Heart right ventricle (tissue), 16 donors: ENCODE measurements around the gene CLDN24. TPM values are rescaled to one million over a fixed set of nuclear protein-coding genes. Genes with fewer than 3 reads are reported as not detected.

Experiments
- ATAC-seq, 8 donors: fragments of 200-7000 bp; cut with Tn5 transposase; one replicate each; pipeline ENCODE4 v1.9.1; 2020; ENCODE audit warnings: mild to moderate bottlenecking in 8 of 8, moderate library complexity in 8 of 8, moderate number of reproducible peaks in 1 of 8
- DNase-seq, 2 donors: peaks; one replicate each; pipeline ENCODE4 v3.0.0-alpha.2; 2020
- H3K27ac ChIP-seq, 10 donors: fragments of 200-600 bp; sonication (generic) in 2 of 10; one replicate each; pipeline versions ENCODE4 v1.5.0 to v1.8.0; 2020 to 2022; ENCODE audit warnings: mild to moderate bottlenecking in 3 of 10
- H3K27me3 ChIP-seq, 7 donors: fragments of 200-600 bp; one replicate each; pipeline ENCODE4 v1.8.0; 2021 to 2022; ENCODE audit warnings: mild to moderate bottlenecking in 2 of 7
- H3K36me3 ChIP-seq, 9 donors: fragments of 200-600 bp; sonication (generic) in 1 of 9; one replicate each; pipeline versions ENCODE4 v1.5.0 to v1.8.0; 2020 to 2022; ENCODE audit warnings: mild to moderate bottlenecking in 2 of 9
- H3K4me1 ChIP-seq, 9 donors: fragments of 200-600 bp; sonication (generic) in 1 of 9; one replicate each; pipeline versions ENCODE4 v1.5.0 to v1.8.0; 2020 to 2022; ENCODE audit warnings: mild to moderate bottlenecking in 4 of 9
- H3K4me3 ChIP-seq, 10 donors: fragments of 200-600 bp; sonication (generic) in 2 of 10; one replicate each; pipeline versions ENCODE4 v1.5.0 to v1.8.0; 2020 to 2022; ENCODE audit warnings: mild to moderate bottlenecking in 7 of 10, moderate library complexity in 2 of 10
- H3K9me3 ChIP-seq, 11 donors: fragments of 200-600 bp in 10 of 11; sonication (generic) in 2 of 11; one replicate each; pipeline versions ENCODE4 v1.5.0 to v1.8.0; 2013 to 2022; ENCODE audit warnings: mild to moderate bottlenecking in 2 of 11, control low read depth in 1 of 11, moderate library complexity in 1 of 11
- CTCF ChIP-seq, 9 donors: fragments of 200-600 bp; sonication (generic) in 2 of 9; IDR thresholded peaks; one replicate each; pipeline versions ENCODE4 v1.5.0 to v1.8.0; 2021 to 2022; ENCODE audit warnings: antibody characterized with exemption in 9 of 9, mild to moderate bottlenecking in 5 of 9, moderate library complexity in 1 of 9
- WGBS, 2 donors: extraction: QIAGEN DNeasy Blood & Tissue Kit; methylation state at CpG; one replicate each; pipeline ENCODE4 v1.1.7; 2013; ENCODE audit warnings: inconsistent platforms in 1 of 2; 5-methylcytosine and 5-hydroxymethylcytosine counted together
- intact Hi-C, 10 donors: fragments of 100-400 bp; cut with DNase I; formaldehyde crosslinking; loops; one replicate each; pipeline versions ENCODE4 v1.11.1 to v1.14.2; 2022
- long read RNA-seq, 3 donors: library from polyadenylated mRNA; unstranded; transcript quantifications; one replicate each; pipeline ENCODE4 v2.0.0, GENCODE V29; 2020 to 2021
- polyA plus RNA-seq, 2 donors: library from polyadenylated mRNA; stranded (reverse); fragments of 200-250 nt; gene quantifications; one replicate each; pipeline ENCODE4 v1.2.3, GENCODE V29; 2013
- total RNA-seq, 10 donors: library from RNA; stranded (reverse); fragmentation: NEBNext Ultra II Directional in 3 of 10; extraction: Animal tissue kit (Norgen Biotek cat#: 25700) in 3 of 10; gene quantifications; one replicate each; pipeline versions ENCODE4 v1.2.1 to v1.2.4, GENCODE V29; 2021 to 2023
- donor health status: Arrhythmogenic right ventricular cardiomyopathy.
- donor health status: ischemic (EF 13 %, LVEDD 7.1; RV severe dilation, severe dysfunction).
- donor health status: healthy with polysubstance abuse.
- donor health status: DM: no; HTN: yes; CAD: no.
- donor health status: DM: no; HTN: no; CAD: no.
- donor health status: ischemic (EF 25% LVEDD 6.9; RV normal size, moderate dysfunction).
- donor health status: ischemic (EF 25% LVEDD 5.7; RV mildly dilated, moderate dysfunction).
- donor health status: healthy.
- donor health status: DM: yes; HTN: yes; CAD: no.
- donor health status: Ischemic cardiomyopathy.
- donor health status: ischemic (EF 35%, LVEDD 5.7; RV mildly dilated, moderate dysfunction).
- donor health status: nonischemic (EF 11% LVEDD 7.7; RV severe dilation, severe dysfunction).
- donor health status: DM: yes; HTN: yes; CAD: no.
- donor health status: PGD.
- donor health status: ischemic (EF 29% LVEDD 5.4; RV normal size, mild dysfunction).
- donor health status: nonischemic (EF 23%, LVEDD 6.1; RV moderate dilation, normal function).

CLDN24 gene
- total RNA-seq (not detected), polyA plus RNA-seq (not detected)
- long read RNA-seq, donor 1, result 0 reads
- long read RNA-seq, donor 2, result 0 reads
- long read RNA-seq, donor 3, result 0 reads

- TF ChIP-seq CTCF (IDR thresholded peaks at IDR 0.05), result no peak
- Histone ChIP-seq H3K36me3 (peaks cover 0 to 28% (median 0%) of the 10 kb centered on the region in 9 donors), H3K9me3 (no peaks in the 10 kb centered on the region), H3K27ac (no peak within 1 kb of the TSS), H3K4me3 (no peak within 1 kb of the TSS), H3K27me3 (no peaks in the 10 kb centered on the region), H3K4me1 (no peaks in the 10 kb centered on the region)
- ATAC-seq (no peak), DNase-seq (no peak)
- intact Hi-C loops, result no loop called here
- WGBS, 2 donors, result 95 to 96% methylated on average over 5 of the region's 5 CpGs
Measured at GRCh38 chr4:183322326-183322725, at the start of gene CLDN24. CLDN24 (minus strand) TSS chr4:183322426; CDS start chr4:183322426, 0 bp downstream.

- Histone ChIP-seq H3K4me1 (no peaks in the 10 kb centered on the region), H3K27ac (no peak overlapping the region), H3K9me3 (peaks cover 0 to 13% (median 0%) of the 10 kb centered on the region in 11 donors), H3K4me3 (no peak overlapping the region), H3K36me3 (no peaks in the 10 kb centered on the region), H3K27me3 (no peaks in the 10 kb centered on the region)
- WGBS, 2 donors, result 71 to 74% methylated on average over 12 of the region's 12 CpGs
- ATAC-seq (no peak), DNase-seq (no peak)
- TF ChIP-seq CTCF (IDR thresholded peaks at IDR 0.05), result no peak
- intact Hi-C loops, result no loop called here
Measured at GRCh38 chr4:183370786-183371185, 48.6 kb upstream of the CLDN24 start.

- no peak for DNase-seq
- peaks cover 0 to 13% (median 0%) of the 10 kb centered on the region in 11 donors for H3K9me3 ChIP-seq
- no peak overlapping the region for H3K4me3 ChIP-seq
- no peak overlapping the region for H3K27ac ChIP-seq
- 79 to 82% methylated on average over 8 of the region's 8 CpGs for WGBS, 2 donors
- TF ChIP-seq CTCF (IDR thresholded peaks at IDR 0.05), result no peak
- no peaks in the 10 kb centered on the region for H3K36me3 ChIP-seq
- H3K4me1 ChIP-seq, result no peaks in the 10 kb centered on the region
- no peak for ATAC-seq
- intact Hi-C loops, result no loop called here
- H3K27me3 ChIP-seq, result no peaks in the 10 kb centered on the region
Measured at GRCh38 chr4:183369073-183369472, 46.8 kb upstream of the CLDN24 start.

- Histone ChIP-seq H3K36me3 (no peaks in the 10 kb centered on the region), H3K4me1 (no peaks in the 10 kb centered on the region), H3K27ac (no peak overlapping the region), H3K4me3 (no peak overlapping the region), H3K9me3 (peaks cover 0 to 3% (median 0%) of the 10 kb centered on the region in 11 donors), H3K27me3 (no peaks in the 10 kb centered on the region)
- DNase-seq, result no peak
- WGBS, 2 donors, result 86 to 88% methylated on average over 16 of the region's 16 CpGs
- ATAC-seq, result no peak
- no peak for TF ChIP-seq CTCF (IDR thresholded peaks at IDR 0.05)
- intact Hi-C loops, result no loop called here
Measured at GRCh38 chr4:183366206-183366835, 44.1 kb upstream of the CLDN24 start.
